ENCODE data around the gene MBD6. TPM values are rescaled to one million over a fixed set of nuclear protein-coding genes. Genes with fewer than 3 reads are reported as not detected.

Gene MBD6
- total and polyA plus RNA-seq, 2 of the 13 experiments (the other 11 are each of a cell fraction or from before 2014, with no cell fraction given): 4.1 to 5.9 TPM

DNA sequence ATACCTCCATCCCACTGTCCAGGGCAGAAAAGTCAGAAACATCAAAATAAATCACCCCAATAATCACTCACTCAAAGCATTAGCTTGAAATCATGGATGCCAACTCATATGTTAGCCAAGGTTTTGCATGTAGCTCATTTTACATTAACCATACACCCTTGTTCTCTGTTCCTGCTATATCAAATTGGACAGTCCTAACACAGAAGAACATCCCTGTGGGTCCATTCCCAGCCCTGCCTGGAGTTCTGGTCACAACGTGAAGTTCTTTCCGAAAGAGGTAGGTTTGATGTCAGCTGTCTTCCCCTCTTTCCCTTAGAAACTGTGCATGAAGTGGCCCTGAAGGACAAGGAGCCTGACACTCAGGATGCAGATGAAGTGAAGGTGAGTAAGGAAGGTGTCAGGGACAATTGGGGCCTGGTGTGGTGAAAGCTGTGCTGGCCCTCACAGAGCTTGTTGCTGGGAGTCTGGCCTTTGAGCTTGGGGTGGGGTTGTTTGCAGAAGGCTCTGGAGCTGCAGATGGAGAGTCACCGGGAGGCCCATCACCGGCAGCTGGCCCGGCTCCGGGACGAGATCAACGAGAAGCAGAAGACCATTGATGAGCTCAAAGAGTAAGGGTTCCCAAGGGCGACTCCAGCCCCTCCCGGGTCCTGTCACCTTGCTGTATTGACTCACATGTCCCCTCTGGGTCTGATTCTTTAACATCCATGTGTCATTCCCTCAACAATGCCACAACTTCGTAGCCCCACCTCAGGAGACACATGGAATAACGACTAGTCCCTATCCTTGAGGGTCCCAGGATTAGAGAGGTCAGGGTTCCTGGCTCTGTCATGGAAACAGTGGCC lies 53.4 kb downstream of the MBD6 start (continued):
- TF ChIP-seq SALL1 (CRISPR knock-in tag; IDR thresholded peaks at IDR 0.05): peak; percentile 81
- TF ChIP-seq IKZF1 (IDR thresholded peaks at IDR 0.05): no peak
- TF ChIP-seq, protein P1, sequence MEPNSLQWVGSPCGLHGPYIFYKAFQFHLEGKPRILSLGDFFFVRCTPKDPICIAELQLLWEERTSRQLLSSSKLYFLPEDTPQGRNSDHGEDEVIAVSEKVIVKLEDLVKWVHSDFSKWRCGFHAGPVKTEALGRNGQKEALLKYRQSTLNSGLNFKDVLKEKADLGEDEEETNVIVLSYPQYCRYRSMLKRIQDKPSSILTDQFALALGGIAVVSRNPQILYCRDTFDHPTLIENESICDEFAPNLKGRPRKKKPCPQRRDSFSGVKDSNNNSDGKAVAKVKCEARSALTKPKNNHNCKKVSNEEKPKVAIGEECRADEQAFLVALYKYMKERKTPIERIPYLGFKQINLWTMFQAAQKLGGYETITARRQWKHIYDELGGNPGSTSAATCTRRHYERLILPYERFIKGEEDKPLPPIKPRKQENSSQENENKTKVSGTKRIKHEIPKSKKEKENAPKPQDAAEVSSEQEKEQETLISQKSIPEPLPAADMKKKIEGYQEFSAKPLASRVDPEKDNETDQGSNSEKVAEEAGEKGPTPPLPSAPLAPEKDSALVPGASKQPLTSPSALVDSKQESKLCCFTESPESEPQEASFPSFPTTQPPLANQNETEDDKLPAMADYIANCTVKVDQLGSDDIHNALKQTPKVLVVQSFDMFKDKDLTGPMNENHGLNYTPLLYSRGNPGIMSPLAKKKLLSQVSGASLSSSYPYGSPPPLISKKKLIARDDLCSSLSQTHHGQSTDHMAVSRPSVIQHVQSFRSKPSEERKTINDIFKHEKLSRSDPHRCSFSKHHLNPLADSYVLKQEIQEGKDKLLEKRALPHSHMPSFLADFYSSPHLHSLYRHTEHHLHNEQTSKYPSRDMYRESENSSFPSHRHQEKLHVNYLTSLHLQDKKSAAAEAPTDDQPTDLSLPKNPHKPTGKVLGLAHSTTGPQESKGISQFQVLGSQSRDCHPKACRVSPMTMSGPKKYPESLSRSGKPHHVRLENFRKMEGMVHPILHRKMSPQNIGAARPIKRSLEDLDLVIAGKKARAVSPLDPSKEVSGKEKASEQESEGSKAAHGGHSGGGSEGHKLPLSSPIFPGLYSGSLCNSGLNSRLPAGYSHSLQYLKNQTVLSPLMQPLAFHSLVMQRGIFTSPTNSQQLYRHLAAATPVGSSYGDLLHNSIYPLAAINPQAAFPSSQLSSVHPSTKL (CRISPR knock-in tag; IDR thresholded peaks at IDR 0.05): peak; percentile 75; the same call in 1 of the 2 replicates
- no peak for TF ChIP-seq TP53 (CRISPR knock-in tag; conservative IDR thresholded peaks at IDR 0.05)
- TF ChIP-seq RBAK (CRISPR knock-in tag; IDR thresholded peaks at IDR 0.05): peak; percentile 67; the same call in 1 of the 2 replicates
- TF ChIP-seq FOXA3 (CRISPR knock-in tag; IDR thresholded peaks at IDR 0.05): peak; percentile 76
- no peak for TF ChIP-seq BRCA1 (CRISPR knock-in tag; IDR thresholded peaks at IDR 0.05)
- TF ChIP-seq ONECUT2 (CRISPR knock-in tag; IDR thresholded peaks at IDR 0.05): no peak
- no peak for TF ChIP-seq RAD21 (CRISPR knock-in tag; IDR thresholded peaks at IDR 0.05)
- TF ChIP-seq ISL2 (CRISPR knock-in tag; IDR thresholded peaks at IDR 0.05): peak; percentile 53; the same call in 1 of the 2 replicates
- TF ChIP-seq SPEN (CRISPR knock-in tag; IDR thresholded peaks at IDR 0.05; ENCODE audit: low read depth): peak; percentile 56; the same call in 1 of the 2 replicates
- TF ChIP-seq, protein P2, sequence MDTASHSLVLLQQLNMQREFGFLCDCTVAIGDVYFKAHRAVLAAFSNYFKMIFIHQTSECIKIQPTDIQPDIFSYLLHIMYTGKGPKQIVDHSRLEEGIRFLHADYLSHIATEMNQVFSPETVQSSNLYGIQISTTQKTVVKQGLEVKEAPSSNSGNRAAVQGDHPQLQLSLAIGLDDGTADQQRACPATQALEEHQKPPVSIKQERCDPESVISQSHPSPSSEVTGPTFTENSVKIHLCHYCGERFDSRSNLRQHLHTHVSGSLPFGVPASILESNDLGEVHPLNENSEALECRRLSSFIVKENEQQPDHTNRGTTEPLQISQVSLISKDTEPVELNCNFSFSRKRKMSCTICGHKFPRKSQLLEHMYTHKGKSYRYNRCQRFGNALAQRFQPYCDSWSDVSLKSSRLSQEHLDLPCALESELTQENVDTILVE (CRISPR knock-in tag; IDR thresholded peaks at IDR 0.05): peak; percentile 90
- TF ChIP-seq ZNF256 (CRISPR knock-in tag; conservative IDR thresholded peaks at IDR 0.05): no peak
- TF ChIP-seq, protein P3, sequence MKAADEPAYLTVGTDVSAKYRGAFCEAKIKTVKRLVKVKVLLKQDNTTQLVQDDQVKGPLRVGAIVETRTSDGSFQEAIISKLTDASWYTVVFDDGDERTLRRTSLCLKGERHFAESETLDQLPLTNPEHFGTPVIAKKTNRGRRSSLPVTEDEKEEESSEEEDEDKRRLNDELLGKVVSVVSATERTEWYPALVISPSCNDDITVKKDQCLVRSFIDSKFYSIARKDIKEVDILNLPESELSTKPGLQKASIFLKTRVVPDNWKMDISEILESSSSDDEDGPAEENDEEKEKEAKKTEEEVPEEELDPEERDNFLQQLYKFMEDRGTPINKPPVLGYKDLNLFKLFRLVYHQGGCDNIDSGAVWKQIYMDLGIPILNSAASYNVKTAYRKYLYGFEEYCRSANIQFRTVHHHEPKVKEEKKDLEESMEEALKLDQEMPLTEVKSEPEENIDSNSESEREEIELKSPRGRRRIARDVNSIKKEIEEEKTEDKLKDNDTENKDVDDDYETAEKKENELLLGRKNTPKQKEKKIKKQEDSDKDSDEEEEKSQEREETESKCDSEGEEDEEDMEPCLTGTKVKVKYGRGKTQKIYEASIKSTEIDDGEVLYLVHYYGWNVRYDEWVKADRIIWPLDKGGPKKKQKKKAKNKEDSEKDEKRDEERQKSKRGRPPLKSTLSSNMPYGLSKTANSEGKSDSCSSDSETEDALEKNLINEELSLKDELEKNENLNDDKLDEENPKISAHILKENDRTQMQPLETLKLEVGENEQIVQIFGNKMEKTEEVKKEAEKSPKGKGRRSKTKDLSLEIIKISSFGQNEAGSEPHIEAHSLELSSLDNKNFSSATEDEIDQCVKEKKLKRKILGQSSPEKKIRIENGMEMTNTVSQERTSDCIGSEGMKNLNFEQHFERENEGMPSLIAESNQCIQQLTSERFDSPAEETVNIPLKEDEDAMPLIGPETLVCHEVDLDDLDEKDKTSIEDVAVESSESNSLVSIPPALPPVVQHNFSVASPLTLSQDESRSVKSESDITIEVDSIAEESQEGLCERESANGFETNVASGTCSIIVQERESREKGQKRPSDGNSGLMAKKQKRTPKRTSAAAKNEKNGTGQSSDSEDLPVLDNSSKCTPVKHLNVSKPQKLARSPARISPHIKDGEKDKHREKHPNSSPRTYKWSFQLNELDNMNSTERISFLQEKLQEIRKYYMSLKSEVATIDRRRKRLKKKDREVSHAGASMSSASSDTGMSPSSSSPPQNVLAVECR (CRISPR knock-in tag; IDR thresholded peaks at IDR 0.05; ENCODE audit: borderline replicate concordance): peak; percentile 59; the same call in 1 of the 2 replicates
- TF ChIP-seq GFI1 (CRISPR knock-in tag; IDR thresholded peaks at IDR 0.05; ENCODE audit: borderline replicate concordance): 0 out of 2 replicates have a peak, but pooled peaks have one; percentile 64
- TF ChIP-seq, protein P4, sequence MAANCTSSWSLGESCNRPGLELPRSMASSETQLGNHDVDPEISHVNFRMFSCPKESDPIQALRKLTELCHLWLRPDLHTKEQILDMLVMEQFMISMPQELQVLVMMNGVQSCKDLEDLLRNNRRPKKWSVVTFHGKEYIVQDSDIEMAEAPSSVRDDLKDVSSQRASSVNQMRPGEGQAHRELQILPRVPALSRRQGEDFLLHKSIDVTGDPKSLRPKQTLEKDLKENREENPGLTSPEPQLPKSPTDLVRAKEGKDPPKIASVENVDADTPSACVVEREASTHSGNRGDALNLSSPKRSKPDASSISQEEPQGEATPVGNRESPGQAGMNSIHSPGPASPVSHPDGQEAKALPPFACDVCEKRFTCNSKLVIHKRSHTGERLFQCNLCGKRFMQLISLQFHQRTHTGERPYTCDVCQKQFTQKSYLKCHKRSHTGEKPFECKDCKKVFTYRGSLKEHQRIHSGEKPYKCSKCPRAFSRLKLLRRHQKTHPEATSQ (CRISPR knock-in tag; IDR thresholded peaks at IDR 0.05; ENCODE audit: borderline replicate concordance): no peak
- TF ChIP-seq, protein P5, sequence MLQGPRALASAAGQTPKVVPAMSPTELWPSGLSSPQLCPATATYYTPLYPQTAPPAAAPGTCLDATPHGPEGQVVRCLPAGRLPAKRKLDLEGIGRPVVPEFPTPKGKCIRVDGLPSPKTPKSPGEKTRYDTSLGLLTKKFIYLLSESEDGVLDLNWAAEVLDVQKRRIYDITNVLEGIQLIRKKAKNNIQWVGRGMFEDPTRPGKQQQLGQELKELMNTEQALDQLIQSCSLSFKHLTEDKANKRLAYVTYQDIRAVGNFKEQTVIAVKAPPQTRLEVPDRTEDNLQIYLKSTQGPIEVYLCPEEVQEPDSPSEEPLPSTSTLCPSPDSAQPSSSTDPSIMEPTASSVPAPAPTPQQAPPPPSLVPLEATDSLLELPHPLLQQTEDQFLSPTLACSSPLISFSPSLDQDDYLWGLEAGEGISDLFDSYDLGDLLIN (CRISPR knock-in tag; IDR thresholded peaks at IDR 0.05; ENCODE audit: borderline replicate concordance): no peak

Measured in HepG2 (cell line).